ENCODE results near the gene TMEM53. TPM values are rescaled to one million over a fixed set of nuclear protein-coding genes. Genes with fewer than 3 reads are reported as not detected.
A peak's percentile ranks its signal among the peaks of the same experiment; 100 is the strongest.

The TMEM53 gene
- total RNA-seq, 3 donors from 2014 or later, result 8.3 to 9.4 (median 9.2) TPM

DNA sequence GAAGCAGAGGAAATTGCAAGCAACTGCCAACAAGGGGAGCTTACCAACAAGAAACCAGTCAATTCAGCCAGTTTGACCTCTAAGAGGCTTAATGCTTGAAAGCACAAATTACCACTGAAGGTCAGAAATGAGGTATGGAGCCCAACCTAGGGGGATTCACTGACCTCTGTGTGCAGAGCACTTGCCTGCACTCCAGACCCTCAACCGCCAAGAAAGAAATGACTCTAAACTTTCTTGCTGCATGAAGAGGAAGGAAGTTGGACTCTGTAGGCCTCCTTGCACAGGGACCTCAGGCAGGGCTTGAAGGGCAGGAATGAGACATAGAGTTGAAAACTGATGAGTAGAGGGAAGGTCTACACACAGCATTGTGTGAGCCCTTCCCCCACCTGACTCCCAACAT is 10.2 kb upstream of the TMEM53 start:
- DNase-seq (ENCODE audit: low spot score in 2 of 2), result no peak
- H3K4me1 ChIP-seq, result no peaks in the 10 kb centered on the region
- H3K27ac ChIP-seq, result no peak overlapping the region
- no peak overlapping the region for H3K4me3 ChIP-seq
- intact Hi-C loops (cut with DNase I; ENCODE audit: low total_unique reads), result no loop called here
- no peak for TF ChIP-seq POLR2AphosphoS5 (IDR thresholded peaks at IDR 0.05)
- no peak for TF ChIP-seq POLR2A (IDR thresholded peaks at IDR 0.05)
- TF ChIP-seq, protein P1, sequence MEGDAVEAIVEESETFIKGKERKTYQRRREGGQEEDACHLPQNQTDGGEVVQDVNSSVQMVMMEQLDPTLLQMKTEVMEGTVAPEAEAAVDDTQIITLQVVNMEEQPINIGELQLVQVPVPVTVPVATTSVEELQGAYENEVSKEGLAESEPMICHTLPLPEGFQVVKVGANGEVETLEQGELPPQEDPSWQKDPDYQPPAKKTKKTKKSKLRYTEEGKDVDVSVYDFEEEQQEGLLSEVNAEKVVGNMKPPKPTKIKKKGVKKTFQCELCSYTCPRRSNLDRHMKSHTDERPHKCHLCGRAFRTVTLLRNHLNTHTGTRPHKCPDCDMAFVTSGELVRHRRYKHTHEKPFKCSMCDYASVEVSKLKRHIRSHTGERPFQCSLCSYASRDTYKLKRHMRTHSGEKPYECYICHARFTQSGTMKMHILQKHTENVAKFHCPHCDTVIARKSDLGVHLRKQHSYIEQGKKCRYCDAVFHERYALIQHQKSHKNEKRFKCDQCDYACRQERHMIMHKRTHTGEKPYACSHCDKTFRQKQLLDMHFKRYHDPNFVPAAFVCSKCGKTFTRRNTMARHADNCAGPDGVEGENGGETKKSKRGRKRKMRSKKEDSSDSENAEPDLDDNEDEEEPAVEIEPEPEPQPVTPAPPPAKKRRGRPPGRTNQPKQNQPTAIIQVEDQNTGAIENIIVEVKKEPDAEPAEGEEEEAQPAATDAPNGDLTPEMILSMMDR (IDR thresholded peaks at IDR 0.05), result no peak
- no peaks in the 10 kb centered on the region for H3K36me3 ChIP-seq
- H3K9me3 ChIP-seq, result no peaks in the 10 kb centered on the region
- H3K27me3 ChIP-seq, result no peaks in the 10 kb centered on the region

- DNase-seq (ENCODE audit: low spot score in 2 of 2), result peak in 1 of 2 donors; percentile 38
Observed at GRCh38 chr1:44682883-44683265, 8.6 kb upstream of the TMEM53 start.

DNA sequence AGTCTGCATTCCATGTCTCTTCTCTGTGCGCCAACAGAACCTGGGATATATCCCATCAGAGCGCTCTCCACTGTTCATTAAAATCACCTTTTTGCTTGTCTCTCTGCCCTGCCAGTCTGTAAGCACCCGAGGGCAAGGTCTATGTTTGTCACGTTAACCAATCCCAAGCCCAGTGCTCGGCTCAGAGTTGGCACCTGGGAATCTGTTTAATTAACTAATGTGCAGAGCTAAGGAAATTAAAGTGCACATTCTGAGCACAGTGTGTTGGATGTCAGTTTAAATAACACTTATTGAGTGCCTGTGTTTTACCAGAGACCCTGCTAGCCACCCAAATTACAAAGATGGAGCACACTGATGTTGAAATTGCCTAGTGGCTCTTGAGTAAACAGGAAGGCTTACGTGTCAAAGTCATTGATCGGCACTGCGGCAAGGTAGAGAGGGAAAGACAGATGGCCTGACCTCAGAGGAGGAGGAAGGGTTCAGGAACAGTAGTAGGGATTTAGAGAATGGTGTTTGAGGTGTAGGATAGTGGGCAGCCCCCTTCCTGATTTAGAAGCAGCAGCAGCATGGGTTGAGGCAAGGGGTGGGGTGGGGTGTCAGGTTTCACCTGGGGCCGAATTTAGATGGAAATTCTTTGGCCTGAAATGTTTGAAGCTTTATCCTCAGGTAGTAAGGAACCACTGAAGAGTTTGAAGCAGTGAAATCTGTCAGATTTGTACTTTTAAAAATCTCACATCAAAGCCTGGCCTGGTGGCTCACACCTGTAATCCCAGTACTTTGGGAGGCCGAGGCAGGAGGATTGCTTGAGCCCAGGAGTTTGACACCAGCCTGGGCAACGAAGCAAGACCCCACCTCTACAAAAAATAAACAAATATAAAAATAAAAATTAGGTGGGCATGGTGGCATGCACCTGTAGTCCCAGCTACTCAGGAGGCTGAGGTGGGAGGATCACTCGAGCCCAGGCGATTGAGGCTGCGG is 7.9 kb upstream of the TMEM53 start:
- intact Hi-C loops (cut with DNase I; ENCODE audit: low total_unique reads), result no loop called here
- Histone ChIP-seq H3K4me1 (no peaks in the 10 kb centered on the region), H3K36me3 (no peaks in the 10 kb centered on the region), H3K4me3 (no peak overlapping the region), H3K27me3 (no peaks in the 10 kb centered on the region), H3K9me3 (no peaks in the 10 kb centered on the region), H3K27ac (no peak overlapping the region)
- TF ChIP-seq, protein P1 (IDR thresholded peaks at IDR 0.05), result no peak
- no peak for TF ChIP-seq POLR2A (IDR thresholded peaks at IDR 0.05)
- no peak for TF ChIP-seq POLR2AphosphoS5 (IDR thresholded peaks at IDR 0.05)
- DNase-seq (ENCODE audit: low spot score in 2 of 2), result peak in 1 of 2 donors; percentile 43

More at GRCh38 chr1:44682883-44683265, 8.6 kb upstream of the TMEM53 start:
- Histone ChIP-seq H3K27ac (no peak overlapping the region), H3K9me3 (no peaks in the 10 kb centered on the region), H3K4me3 (no peak overlapping the region), H3K4me1 (no peaks in the 10 kb centered on the region), H3K27me3 (no peaks in the 10 kb centered on the region), H3K36me3 (no peaks in the 10 kb centered on the region)
- intact Hi-C loops (cut with DNase I; ENCODE audit: low total_unique reads), result no loop called here
- TF ChIP-seq POLR2A (IDR thresholded peaks at IDR 0.05) (no peak), POLR2AphosphoS5 (IDR thresholded peaks at IDR 0.05) (no peak)
- TF ChIP-seq, protein P1 (IDR thresholded peaks at IDR 0.05), result no peak

GRCh38 chr1:44679468-44679867 is 5.2 kb upstream of the TMEM53 start:
- peak in 1 of 2 donors; percentile 5 for DNase-seq (ENCODE audit: low spot score in 2 of 2)
- intact Hi-C loops (cut with DNase I; ENCODE audit: low total_unique reads), result no loop called here

More at GRCh38 chr1:44679468-44679867, 5.2 kb upstream of the TMEM53 start:
- peaks cover 0 to 5% of the 10 kb centered on the region in 2 donors for H3K4me1 ChIP-seq
- no peaks in the 10 kb centered on the region for H3K27me3 ChIP-seq
- H3K9me3 ChIP-seq, result no peaks in the 10 kb centered on the region
- no peak overlapping the region for H3K4me3 ChIP-seq
- H3K27ac ChIP-seq, result no peak overlapping the region
- TF ChIP-seq, protein P1 (IDR thresholded peaks at IDR 0.05), result no peak
- no peak for TF ChIP-seq POLR2A (IDR thresholded peaks at IDR 0.05)
- no peak for TF ChIP-seq POLR2AphosphoS5 (IDR thresholded peaks at IDR 0.05)
- no peaks in the 10 kb centered on the region for H3K36me3 ChIP-seq

Measured in breast epithelium (tissue), 4 donors.